ENCODE data around the gene CX3CL1.
"Not testable (repeated sequence)": the region's sequence is repeated elsewhere in the genome, so short reads cannot be mapped to it uniquely, and the experiment has no call there.

CX3CL1 gene

GRCh38 chr16:57392694-57393093 lies 20.4 kb downstream of the CX3CL1 start:
- no peak overlapping the region for H3K27ac Mint-ChIP-seq
- TF ChIP-seq CTCF (IDR thresholded peaks at IDR 0.05; ENCODE audit: unreplicated experiment in 3 of 3) = no peak
- peaks cover 16% of the 10 kb centered on the region for H3K4me1 Mint-ChIP-seq
- H3K27me3 Mint-ChIP-seq (ENCODE audit: low read depth) = peaks cover 9% of the 10 kb centered on the region
- H3K36me3 Mint-ChIP-seq (ENCODE audit: low read depth) = no peaks in the 10 kb centered on the region
- H3K9me3 Mint-ChIP-seq = peaks cover 2% of the 10 kb centered on the region
- no peak overlapping the region for H3K4me3 Mint-ChIP-seq

GRCh38 chr16:57394444-57394843 lies 22.2 kb downstream of the CX3CL1 start:
- H3K4me1 Mint-ChIP-seq = peaks cover 8% of the 10 kb centered on the region
- H3K27ac Mint-ChIP-seq = no peak overlapping the region

GRCh38 chr16:57395026-57395425 lies 22.7 kb downstream of the CX3CL1 start:
- H3K27ac Mint-ChIP-seq = no peak overlapping the region
- H3K9me3 Mint-ChIP-seq = peaks cover 2% of the 10 kb centered on the region
- TF ChIP-seq CTCF (IDR thresholded peaks at IDR 0.05; ENCODE audit: unreplicated experiment in 3 of 3) = no peak
- peaks cover 16% of the 10 kb centered on the region for H3K27me3 Mint-ChIP-seq (ENCODE audit: low read depth)
- H3K4me1 Mint-ChIP-seq = peaks cover 8% of the 10 kb centered on the region
- no peak overlapping the region for H3K4me3 Mint-ChIP-seq
- H3K36me3 Mint-ChIP-seq (ENCODE audit: low read depth) = no peaks in the 10 kb centered on the region

More at GRCh38 chr16:57394444-57394843, 22.2 kb downstream of the CX3CL1 start:
- no peak overlapping the region for H3K4me3 Mint-ChIP-seq
- peaks cover 16% of the 10 kb centered on the region for H3K27me3 Mint-ChIP-seq (ENCODE audit: low read depth)
- TF ChIP-seq CTCF (IDR thresholded peaks at IDR 0.05; ENCODE audit: unreplicated experiment in 3 of 3) = no peak
- no peaks in the 10 kb centered on the region for H3K36me3 Mint-ChIP-seq (ENCODE audit: low read depth)
- peaks cover 2% of the 10 kb centered on the region for H3K9me3 Mint-ChIP-seq

GRCh38 chr16:57396786-57397185 lies 24.5 kb downstream of the CX3CL1 start:
- Mint-ChIP-seq H3K9me3 (no peaks in the 10 kb centered on the region), H3K27me3 (ENCODE audit: low read depth) (peaks cover 15% of the 10 kb centered on the region), H3K4me3 (no peak overlapping the region), H3K36me3 (ENCODE audit: low read depth) (no peaks in the 10 kb centered on the region), H3K4me1 (no peaks in the 10 kb centered on the region), H3K27ac (no peak overlapping the region)
- TF ChIP-seq CTCF (IDR thresholded peaks at IDR 0.05; ENCODE audit: unreplicated experiment in 3 of 3) = no peak

GRCh38 chr16:57397493-57397892 lies 25.2 kb downstream of the CX3CL1 start:
- H3K9me3 Mint-ChIP-seq; H3K4me3 Mint-ChIP-seq; H3K36me3 Mint-ChIP-seq (ENCODE audit: low read depth); H3K4me1 Mint-ChIP-seq; H3K27ac Mint-ChIP-seq: not testable (repeated sequence)
- peaks cover 15% of the 10 kb centered on the region for H3K27me3 Mint-ChIP-seq (ENCODE audit: low read depth)

GRCh38 chr16:57401943-57402640 lies 29.8 kb downstream of the CX3CL1 start:
- Mint-ChIP-seq H3K9me3 (no peaks in the 10 kb centered on the region), H3K4me1 (no peaks in the 10 kb centered on the region), H3K27ac (no peak overlapping the region), H3K27me3 (ENCODE audit: low read depth) (peaks cover 16% of the 10 kb centered on the region), H3K36me3 (ENCODE audit: low read depth) (no peaks in the 10 kb centered on the region), H3K4me3 (no peak overlapping the region)
- no peak for TF ChIP-seq CTCF (IDR thresholded peaks at IDR 0.05; ENCODE audit: unreplicated experiment in 3 of 3)
